Lower leg skin (tissue), 3 donors: ENCODE results near the gene TRIM50.
"Not testable (repeated sequence)": the region's sequence is repeated elsewhere in the genome, so short reads cannot be mapped to it uniquely, and the experiment has no call there.

ENCODE experiments used
- CTCF ChIP-seq, 3 donors: fragments of 450-650 bp; IDR thresholded peaks; one replicate each; pipeline ENCODE4 v1.5.1; 2016; ENCODE audit warnings: antibody characterized with exemption in 3 of 3, mild to moderate bottlenecking in 3 of 3, moderate library complexity in 2 of 3
- POLR2A ChIP-seq, 2 donors: fragments of 450-650 bp; IDR thresholded peaks; one replicate each; pipeline ENCODE4 v1.6.1; 2016 to 2017; ENCODE audit warnings: antibody characterized with exemption in 2 of 2, mild to moderate bottlenecking in 1 of 2, moderate library complexity in 1 of 2

- not testable (repeated sequence) for TF ChIP-seq CTCF, POLR2A (IDR thresholded peaks at IDR 0.05)
Observed at GRCh38 chr7:73360590-73360989, 32.7 kb upstream of the TRIM50 start.
